Fibroblast of pulmonary artery (primary cell): Measurements from ENCODE around the gene LRTM2.

Source experiments
- DNase-seq: peaks from one replicate; pipeline ENCODE4 v3.0.0-alpha.2; 2010; ENCODE audit warnings: low read depth
- H3K4me3 ChIP-seq: replicated peaks from 2 replicates; pipeline ENCODE4 v1.5.1; 2011; ENCODE audit warnings: low read depth, mild to moderate bottlenecking, control low read depth, low read length, moderate library complexity
- TF ChIP-seq, protein P1 (sequence below): IDR thresholded peaks from 2 replicates; pipeline ENCODE4 v1.5.1; 2011; ENCODE audit warnings: mild to moderate bottlenecking, control low read depth, low read length, inconsistent platforms; ENCODE audit errors: missing control alignments

LRTM2 gene

DNA sequence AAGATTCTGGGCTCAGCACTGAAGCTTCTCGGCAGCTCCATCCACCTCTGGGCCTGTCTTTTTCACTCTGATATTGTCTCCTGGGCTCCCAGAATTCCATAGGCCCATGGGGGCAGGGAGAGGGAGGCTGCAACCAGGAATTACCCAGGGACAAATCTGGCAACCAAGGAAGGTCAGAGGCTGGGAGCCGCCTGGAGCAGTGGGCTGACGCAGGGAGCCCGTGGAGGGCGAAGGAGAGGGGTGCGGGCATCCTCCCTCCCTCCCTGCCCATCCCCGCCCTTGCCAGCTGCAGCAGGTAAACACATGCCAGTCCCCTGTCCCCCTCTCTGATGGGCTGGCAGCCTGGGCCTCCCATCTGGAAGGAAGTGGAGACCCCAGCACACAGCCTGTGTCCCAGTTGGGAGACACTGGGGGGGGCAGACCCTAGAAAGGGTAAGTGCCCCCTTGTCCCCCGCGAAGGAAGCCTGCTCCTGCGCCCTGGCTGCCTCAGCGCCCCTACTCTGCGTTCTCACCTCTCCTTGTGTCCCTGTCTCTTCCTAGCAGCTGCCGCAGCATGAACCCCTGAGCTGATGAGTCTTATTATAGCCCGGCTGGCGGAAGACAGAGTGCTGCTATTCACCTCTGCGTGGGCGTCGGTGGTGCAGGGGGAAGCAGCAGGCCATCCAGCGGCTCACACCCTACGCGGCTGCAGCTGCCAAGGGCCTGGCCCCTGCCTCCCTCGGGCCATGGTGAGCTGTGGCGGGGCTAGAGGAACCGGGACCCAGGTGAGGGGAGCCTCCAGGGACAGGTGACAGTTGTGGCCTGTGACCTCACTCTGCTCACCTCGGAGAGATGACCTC, 6.7 kb downstream of the LRTM2 start:
- no peak overlapping the region for H3K4me3 ChIP-seq
- DNase-seq: no peak
- TF ChIP-seq, protein P1, sequence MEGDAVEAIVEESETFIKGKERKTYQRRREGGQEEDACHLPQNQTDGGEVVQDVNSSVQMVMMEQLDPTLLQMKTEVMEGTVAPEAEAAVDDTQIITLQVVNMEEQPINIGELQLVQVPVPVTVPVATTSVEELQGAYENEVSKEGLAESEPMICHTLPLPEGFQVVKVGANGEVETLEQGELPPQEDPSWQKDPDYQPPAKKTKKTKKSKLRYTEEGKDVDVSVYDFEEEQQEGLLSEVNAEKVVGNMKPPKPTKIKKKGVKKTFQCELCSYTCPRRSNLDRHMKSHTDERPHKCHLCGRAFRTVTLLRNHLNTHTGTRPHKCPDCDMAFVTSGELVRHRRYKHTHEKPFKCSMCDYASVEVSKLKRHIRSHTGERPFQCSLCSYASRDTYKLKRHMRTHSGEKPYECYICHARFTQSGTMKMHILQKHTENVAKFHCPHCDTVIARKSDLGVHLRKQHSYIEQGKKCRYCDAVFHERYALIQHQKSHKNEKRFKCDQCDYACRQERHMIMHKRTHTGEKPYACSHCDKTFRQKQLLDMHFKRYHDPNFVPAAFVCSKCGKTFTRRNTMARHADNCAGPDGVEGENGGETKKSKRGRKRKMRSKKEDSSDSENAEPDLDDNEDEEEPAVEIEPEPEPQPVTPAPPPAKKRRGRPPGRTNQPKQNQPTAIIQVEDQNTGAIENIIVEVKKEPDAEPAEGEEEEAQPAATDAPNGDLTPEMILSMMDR: no peak

DNA sequence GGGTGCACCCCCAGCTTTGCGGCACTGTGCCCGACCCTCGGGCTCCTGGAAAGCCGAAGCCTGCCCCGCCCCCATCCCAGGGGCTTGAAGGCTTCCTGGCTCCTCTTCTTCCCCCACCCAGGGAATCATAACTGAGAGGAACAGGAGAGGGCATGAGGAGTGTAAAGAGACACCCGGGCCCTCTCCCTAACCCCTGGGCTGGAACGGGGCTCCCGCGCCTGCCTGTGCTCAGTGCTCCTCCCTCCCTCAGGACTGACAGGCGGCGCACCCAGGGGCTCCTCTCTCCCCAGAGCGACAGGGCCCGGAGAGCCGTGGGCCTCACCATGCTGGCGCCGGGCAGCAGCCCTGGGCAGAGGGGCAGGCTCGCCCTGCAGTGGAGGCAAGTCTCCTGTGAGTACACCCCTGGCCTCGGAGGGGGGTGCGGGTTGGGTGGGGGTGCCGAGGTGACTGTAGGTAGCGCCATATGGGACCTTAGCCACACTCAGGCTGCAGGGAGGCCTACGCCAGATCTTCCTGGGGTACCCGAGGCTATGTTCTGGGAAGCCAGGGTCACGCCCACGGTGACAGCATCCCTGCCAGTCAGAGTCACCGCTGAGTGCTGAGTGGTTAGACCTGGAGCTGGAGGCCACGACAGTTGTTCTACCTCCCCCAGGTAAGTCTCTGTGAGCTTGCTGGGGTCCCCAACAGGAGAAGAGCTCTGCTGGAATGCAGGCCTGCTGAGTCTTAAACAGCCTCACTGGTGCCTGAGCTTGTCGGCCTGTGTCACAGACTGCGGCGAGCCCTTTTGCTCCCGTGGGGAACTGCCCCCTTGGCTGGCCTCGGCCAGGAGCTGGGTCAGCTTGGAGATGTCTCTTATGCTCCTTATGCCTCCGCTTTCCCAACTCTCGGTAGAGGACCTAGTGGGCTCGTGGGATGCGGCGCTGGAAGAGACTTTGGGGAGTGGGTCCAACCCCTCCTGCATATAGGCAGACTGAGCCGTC, 7.8 kb downstream of the LRTM2 start:
- TF ChIP-seq, protein P1: no peak

DNA sequence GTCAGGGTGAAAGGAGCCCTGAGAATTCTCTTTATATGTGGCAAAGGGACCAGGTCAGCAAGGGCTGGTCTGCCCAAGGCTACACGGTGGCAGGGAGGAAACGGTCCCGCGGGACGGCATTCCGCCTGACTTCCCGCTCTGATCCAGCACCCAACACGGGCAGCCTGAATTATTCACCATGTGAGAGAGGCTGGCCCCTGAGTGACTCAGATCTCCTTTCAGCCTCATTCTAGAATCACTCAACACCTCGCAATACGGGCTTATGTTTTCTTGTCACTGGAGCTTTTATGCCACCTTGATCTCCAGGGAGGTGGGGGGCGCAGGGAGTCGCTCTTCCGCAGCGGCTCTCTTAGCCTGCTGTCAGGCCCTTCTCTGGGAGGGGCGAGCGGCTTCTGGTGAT, 8.5 kb downstream of the LRTM2 start:
- TF ChIP-seq, protein P1: no peak
- DNase-seq: no peak
- no peak overlapping the region for H3K4me3 ChIP-seq

More for the DNA sequence above, 7.8 kb downstream of the LRTM2 start:
- DNase-seq: no peak
- no peak overlapping the region for H3K4me3 ChIP-seq

DNA sequence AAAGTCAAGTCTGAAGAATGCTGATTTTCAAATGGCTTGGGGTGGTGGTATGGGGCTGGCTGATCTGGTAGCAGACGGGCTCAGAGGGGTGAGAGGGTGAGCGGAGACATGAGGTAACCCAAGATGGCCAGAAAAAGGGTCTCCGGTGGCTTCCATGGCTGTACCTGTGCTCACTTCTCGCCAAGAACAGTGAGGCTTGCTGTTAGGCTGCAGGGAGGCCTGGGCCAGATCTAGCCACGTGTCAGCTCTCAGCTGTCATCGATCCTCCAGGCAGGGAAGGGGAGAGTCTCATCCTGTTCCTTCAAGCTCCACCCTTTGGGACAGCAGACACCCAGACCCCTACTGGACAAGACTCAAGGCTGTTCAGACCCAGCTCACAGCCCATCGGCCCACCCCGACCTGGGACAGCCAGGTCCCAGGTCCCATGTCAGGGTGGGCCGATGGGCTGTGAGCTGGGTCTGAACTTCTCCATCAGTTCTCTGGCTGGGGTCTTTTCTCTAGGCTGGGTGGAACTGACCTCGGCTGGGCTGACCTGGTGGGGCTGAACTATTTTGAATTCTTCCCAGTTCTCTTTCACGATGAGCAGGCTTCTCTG, 9.0 kb downstream of the LRTM2 start:
- TF ChIP-seq, protein P1: no peak
- no peak for DNase-seq
- no peak overlapping the region for H3K4me3 ChIP-seq

DNA sequence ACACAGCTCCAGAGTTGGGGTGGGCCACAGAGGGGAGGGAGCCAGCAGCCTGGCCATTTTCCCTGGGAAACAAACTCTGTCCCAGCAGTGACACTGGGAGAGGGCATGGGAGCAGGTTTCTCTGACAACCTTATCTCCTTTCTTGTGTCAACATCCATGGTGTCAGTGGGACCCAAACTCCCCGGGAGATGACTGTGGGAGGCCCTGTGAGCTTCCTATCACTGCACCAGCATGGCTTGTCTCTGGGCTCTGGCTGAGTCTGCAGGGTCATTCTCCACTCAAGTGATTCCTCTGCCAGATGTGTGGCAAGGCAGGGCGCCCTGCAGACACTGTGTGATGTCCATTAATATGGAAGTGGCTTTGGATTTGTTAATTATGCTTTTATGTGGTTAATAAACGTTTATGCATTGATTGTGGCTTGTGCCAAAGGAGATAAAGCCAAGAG, 10.1 kb downstream of the LRTM2 start:
- TF ChIP-seq, protein P1: no peak
- DNase-seq: no peak
- H3K4me3 ChIP-seq: no peak overlapping the region
